Stomach (tissue), 9 donors: Measurements from ENCODE around the gene CDKL4. TPM values are rescaled to one million over a fixed set of nuclear protein-coding genes. Genes with fewer than 3 reads are reported as not detected.

ENCODE experiments used
- DNase-seq, 2 donors: peaks; one replicate each; pipeline versions ENCODE4 v3.0.0 to v3.0.0-alpha.2; 2013 to 2019
- H3K27ac ChIP-seq, 5 donors: fragments of 200-600 bp in 4 of 5; sonication (generic) in 4 of 5; one replicate each; pipeline ENCODE4 v1.5.1; 2013 to 2019; ENCODE audit warnings: mild to moderate bottlenecking in 1 of 5, moderate library complexity in 1 of 5
- H3K27me3 ChIP-seq, 3 donors: fragments of 200-600 bp; sonication (generic); one replicate each; pipeline ENCODE4 v1.5.1; 2017 to 2019; ENCODE audit warnings: mixed run types in 1 of 3
- H3K36me3 ChIP-seq, 4 donors: fragments of 200-600 bp; sonication (generic); 1 replicate in 3 of 4; 2 replicates in 1 of 4; pipeline ENCODE4 v1.5.1; 2016 to 2019
- H3K4me1 ChIP-seq, 4 donors: fragments of 200-600 bp; sonication (generic); one replicate each; pipeline ENCODE4 v1.5.1; 2016 to 2019
- H3K4me3 ChIP-seq, 4 donors: fragments of 200-600 bp; sonication (generic) in 3 of 4; one replicate each; pipeline ENCODE4 v1.5.1; 2016 to 2019; ENCODE audit warnings: mild to moderate bottlenecking in 1 of 4
- H3K9me3 ChIP-seq, 4 donors: fragments of 200-600 bp; sonication (generic); one replicate each; pipeline ENCODE4 v1.5.1; 2016 to 2019
- EP300 ChIP-seq: sonication (generic); formaldehyde crosslinking; IDR thresholded peaks from one replicate; pipeline ENCODE4 v1.6.1; 2017; ENCODE audit warnings: antibody characterized with exemption
- POLR2A ChIP-seq, 4 donors: fragments of 450-650 bp; IDR thresholded peaks; one replicate each; pipeline ENCODE4 v1.6.1; 2016; ENCODE audit warnings: antibody characterized with exemption in 4 of 4, control low read depth in 2 of 4, mild to moderate bottlenecking in 1 of 4, moderate library complexity in 1 of 4
- POLR2AphosphoS5 ChIP-seq, 3 donors: sonication (generic); formaldehyde crosslinking; IDR thresholded peaks; one replicate each; pipeline ENCODE4 v1.6.1; 2016; ENCODE audit warnings: antibody characterized with exemption in 3 of 3
- WGBS, 5 donors: extraction: QIAGEN DNeasy Blood & Tissue Kit in 3 of 5; methylation state at CpG; one replicate each; pipeline versions ENCODE4 v1.1.5 to v1.1.7; 2013 to 2018; 5-methylcytosine and 5-hydroxymethylcytosine counted together
- intact Hi-C: fragments of 100-400 bp; cut with DNase I; formaldehyde crosslinking; loops from one replicate; pipeline ENCODE4 v1.15.1; 2023; ENCODE audit warnings: low total_unique reads
- polyA plus RNA-seq, 3 donors: library from polyadenylated mRNA; stranded (reverse); fragments of 200-250 nt; gene quantifications; one replicate each; pipeline ENCODE4 v1.2.3, GENCODE V29; 2013
- total RNA-seq, 5 donors: library from RNA; depleted of rRNA; stranded (reverse); fragments of >200 nt; gene quantifications; one replicate each; pipeline versions ENCODE4 v1.1.0 to v1.2.3, GENCODE V29; 2014 to 2016
- TF ChIP-seq, protein P1 (sequence below), 7 experiments: fragments of 450-650 bp in 4 of 7; fragments of 200-600 bp in 3 of 7; sonication (generic) in 3 of 7; IDR thresholded peaks; one replicate each; pipeline ENCODE4 v1.5.1; 2016 to 2019; ENCODE audit warnings: antibody characterized with exemption in 7 of 7, control low read depth in 2 of 7, mild to moderate bottlenecking in 1 of 7
- donor health status: healthy with polysubstance abuse.
- donor health status: Bipolar disorder and iron deficiency.
- donor health status: healthy.

CDKL4 gene
- total and polyA plus RNA-seq, 8 donors = 3.2 to 4.2 TPM; not detected in 6

DNA sequence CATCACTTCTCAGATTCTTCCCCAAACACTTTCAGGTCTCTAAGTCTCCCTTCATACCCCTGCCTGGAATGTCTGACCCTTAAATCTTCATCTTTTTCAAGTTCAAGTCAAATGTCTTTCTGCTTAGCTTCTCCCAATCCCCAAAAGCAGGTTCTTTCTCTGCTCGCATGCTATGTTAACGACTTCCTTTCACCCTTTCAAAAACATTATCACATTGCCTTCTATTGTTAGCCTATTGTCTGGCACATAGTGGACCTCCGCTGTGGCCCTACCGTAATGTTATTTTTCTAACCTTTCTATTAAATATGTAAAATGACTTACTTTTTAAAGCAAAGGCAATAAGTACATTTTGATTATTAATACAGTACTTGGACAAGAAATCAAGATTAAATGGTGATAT, 2.2 kb downstream of the CDKL4 start:
- intact Hi-C loops = no loop called here

GRCh38 chr2:39240758-39241157, 3.0 kb downstream of the CDKL4 start:
- H3K4me3 ChIP-seq = no peak overlapping the region
- intact Hi-C loops = no loop called here
- H3K4me1 ChIP-seq = no peaks in the 10 kb centered on the region
- no peaks in the 10 kb centered on the region for H3K27me3 ChIP-seq
- no peaks in the 10 kb centered on the region for H3K9me3 ChIP-seq
- WGBS, 5 donors = 85 to 97% (median 92%) methylated on average over 6 of the region's 6 CpGs
- H3K36me3 ChIP-seq = no peaks in the 10 kb centered on the region
- H3K27ac ChIP-seq = no peak overlapping the region
- DNase-seq = no peak
- TF ChIP-seq POLR2A (IDR thresholded peaks at IDR 0.05) (no peak), POLR2AphosphoS5 (IDR thresholded peaks at IDR 0.05) (no peak), EP300 (no peak)
- TF ChIP-seq, protein P1, sequence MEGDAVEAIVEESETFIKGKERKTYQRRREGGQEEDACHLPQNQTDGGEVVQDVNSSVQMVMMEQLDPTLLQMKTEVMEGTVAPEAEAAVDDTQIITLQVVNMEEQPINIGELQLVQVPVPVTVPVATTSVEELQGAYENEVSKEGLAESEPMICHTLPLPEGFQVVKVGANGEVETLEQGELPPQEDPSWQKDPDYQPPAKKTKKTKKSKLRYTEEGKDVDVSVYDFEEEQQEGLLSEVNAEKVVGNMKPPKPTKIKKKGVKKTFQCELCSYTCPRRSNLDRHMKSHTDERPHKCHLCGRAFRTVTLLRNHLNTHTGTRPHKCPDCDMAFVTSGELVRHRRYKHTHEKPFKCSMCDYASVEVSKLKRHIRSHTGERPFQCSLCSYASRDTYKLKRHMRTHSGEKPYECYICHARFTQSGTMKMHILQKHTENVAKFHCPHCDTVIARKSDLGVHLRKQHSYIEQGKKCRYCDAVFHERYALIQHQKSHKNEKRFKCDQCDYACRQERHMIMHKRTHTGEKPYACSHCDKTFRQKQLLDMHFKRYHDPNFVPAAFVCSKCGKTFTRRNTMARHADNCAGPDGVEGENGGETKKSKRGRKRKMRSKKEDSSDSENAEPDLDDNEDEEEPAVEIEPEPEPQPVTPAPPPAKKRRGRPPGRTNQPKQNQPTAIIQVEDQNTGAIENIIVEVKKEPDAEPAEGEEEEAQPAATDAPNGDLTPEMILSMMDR (IDR thresholded peaks at IDR 0.05) = no peak

More for the DNA sequence above, 2.2 kb downstream of the CDKL4 start:
- Histone ChIP-seq H3K36me3 (no peaks in the 10 kb centered on the region), H3K4me3 (no peak overlapping the region), H3K27me3 (no peaks in the 10 kb centered on the region), H3K9me3 (no peaks in the 10 kb centered on the region), H3K4me1 (no peaks in the 10 kb centered on the region), H3K27ac (no peak overlapping the region)
- no peak for DNase-seq
- WGBS, 5 donors = 69 to 85% (median 79%) methylated on average over 4 of the region's 4 CpGs
- no peak for TF ChIP-seq POLR2AphosphoS5 (IDR thresholded peaks at IDR 0.05)
- no peak for TF ChIP-seq EP300

- H3K9me3 ChIP-seq = no peaks in the 10 kb centered on the region
- TF ChIP-seq POLR2A (IDR thresholded peaks at IDR 0.05) = no peak
- no peak for TF ChIP-seq POLR2AphosphoS5 (IDR thresholded peaks at IDR 0.05)
- TF ChIP-seq, protein P1 (IDR thresholded peaks at IDR 0.05) = no peak
- no peak for TF ChIP-seq EP300
- intact Hi-C loops = loop anchor here (5.0 kb wide), 1 partner anchor 167 kb away; no protein-coding TSS in a partner anchor
- no peaks in the 10 kb centered on the region for H3K36me3 ChIP-seq
- no peak overlapping the region for H3K4me3 ChIP-seq
- no peak overlapping the region for H3K27ac ChIP-seq
- no peak for DNase-seq
- no peaks in the 10 kb centered on the region for H3K27me3 ChIP-seq
- WGBS, 5 donors = 93 to 100% (median 97%) methylated on average over 1 of the region's 1 CpG
- H3K4me1 ChIP-seq = peaks cover 0 to 4% (median under 1%) of the 10 kb centered on the region in 4 donors
Observed at GRCh38 chr2:39234754-39235153, 9.0 kb downstream of the CDKL4 start.

DNA sequence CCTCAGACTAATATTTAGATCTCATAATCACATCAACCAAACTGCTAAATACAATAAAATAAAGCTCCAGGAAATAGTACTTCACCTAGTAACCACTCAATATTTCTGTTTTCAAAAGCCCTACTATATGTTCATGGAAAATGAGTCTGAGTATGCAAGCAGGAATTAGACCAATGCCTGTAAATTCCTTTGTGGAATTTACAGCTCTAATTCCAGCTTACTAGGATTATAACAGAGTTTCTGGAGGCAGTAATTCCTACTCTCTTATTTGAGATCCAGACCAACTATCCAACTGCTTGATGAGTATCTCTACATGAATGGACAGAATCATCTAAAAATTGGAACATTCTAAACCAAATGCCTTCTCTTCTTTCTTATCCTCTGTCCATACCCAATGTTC, 11.6 kb downstream of the CDKL4 start:
- Histone ChIP-seq H3K27ac (no peak overlapping the region), H3K27me3 (no peaks in the 10 kb centered on the region), H3K36me3 (no peaks in the 10 kb centered on the region), H3K9me3 (no peaks in the 10 kb centered on the region), H3K4me3 (no peak overlapping the region), H3K4me1 (peaks cover 5 to 24% (median 12%) of the 10 kb centered on the region in 4 donors)
- TF ChIP-seq, protein P1 (IDR thresholded peaks at IDR 0.05) = no peak
- TF ChIP-seq POLR2AphosphoS5 (IDR thresholded peaks at IDR 0.05) = no peak
- no peak for TF ChIP-seq EP300
- intact Hi-C loops = loop anchor here (5.0 kb wide), 1 partner anchor 165 kb away; no protein-coding TSS in a partner anchor
- no peak for DNase-seq

GRCh38 chr2:39228413-39229209, 15.2 kb downstream of the CDKL4 start:
- peak overlapping the region in 3 of 4 donors; percentile 8 to 21 (median 18) for H3K4me3 ChIP-seq
- peak in 1 of 2 donors; percentile 52 for DNase-seq
- WGBS, 5 donors = 19 to 23% (median 22%) methylated on average over 19 of the region's 19 CpGs
- no peak overlapping the region for H3K27ac ChIP-seq
- intact Hi-C loops = loop anchor here (10.0 kb wide), 1 partner anchor 104 kb away; the partner anchor contains the start of gene SOS1
- no peaks in the 10 kb centered on the region for H3K9me3 ChIP-seq
- no peaks in the 10 kb centered on the region for H3K27me3 ChIP-seq
- H3K36me3 ChIP-seq = no peaks in the 10 kb centered on the region
- H3K4me1 ChIP-seq = peaks cover 5 to 24% (median 12%) of the 10 kb centered on the region in 4 donors
- TF ChIP-seq, protein P1 (IDR thresholded peaks at IDR 0.05) = no peak
- TF ChIP-seq EP300 (no peak), POLR2AphosphoS5 (IDR thresholded peaks at IDR 0.05) (no peak), POLR2A (IDR thresholded peaks at IDR 0.05) (no peak)
